Measurements from ENCODE around the gene CYFIP1.

- TF ChIP-seq EP300 (IDR thresholded peaks at IDR 0.05; ENCODE audit: borderline replicate concordance in 1 of 2, control insufficient read depth in 1 of 2, low read depth in 2 of 2, low read length in 2 of 2) = no peak
- TF ChIP-seq CTCF (IDR thresholded peaks at IDR 0.05 in 2 of 3, conservative IDR thresholded peaks at IDR 0.05 in 1 of 3; ENCODE audit: control insufficient read depth in 2 of 3, extremely low read depth in 1 of 3, insufficient read depth in 1 of 3, low read depth in 3 of 3, low read length in 3 of 3) = no peak
- TF ChIP-seq ZBTB40 (IDR thresholded peaks at IDR 0.05; ENCODE audit: borderline replicate concordance) = no peak
- no peak for TF ChIP-seq EZH2 (IDR thresholded peaks at IDR 0.05; ENCODE audit: borderline replicate concordance, control insufficient read depth, low read depth, low read length)
- TF ChIP-seq ZNF274 (IDR thresholded peaks at IDR 0.05; ENCODE audit: insufficient read depth, insufficient read length) = no peak
- no peak for TF ChIP-seq NR2C2 (IDR thresholded peaks at IDR 0.05; ENCODE audit: borderline replicate concordance, control insufficient read depth, insufficient read length, low read depth)
- TF ChIP-seq NFIC (IDR thresholded peaks at IDR 0.05; ENCODE audit: low read depth, low read length) = no peak
- TF ChIP-seq ATF2 (IDR thresholded peaks at IDR 0.05; ENCODE audit: low read length) = no peak
- no peak for TF ChIP-seq USF2 (IDR thresholded peaks at IDR 0.05; ENCODE audit: borderline replicate concordance, low read depth, low read length)
These were observed 99.8 kb downstream of the CYFIP1 start for GRCh38 chr15:22880068-22880980.

Measured in GM12878 (cell line).